GM18909 (cell line): Measurements from ENCODE around the gene CCR9.

Source experiments
- ATAC-seq: cut with Tn5 transposase; IDR thresholded peaks from one replicate; pipeline ENCODE4 v1.9.1; 2021; ENCODE audit warnings: mild to moderate bottlenecking; ENCODE audit not compliant: unreplicated experiment, poor library complexity

CCR9 gene

DNA sequence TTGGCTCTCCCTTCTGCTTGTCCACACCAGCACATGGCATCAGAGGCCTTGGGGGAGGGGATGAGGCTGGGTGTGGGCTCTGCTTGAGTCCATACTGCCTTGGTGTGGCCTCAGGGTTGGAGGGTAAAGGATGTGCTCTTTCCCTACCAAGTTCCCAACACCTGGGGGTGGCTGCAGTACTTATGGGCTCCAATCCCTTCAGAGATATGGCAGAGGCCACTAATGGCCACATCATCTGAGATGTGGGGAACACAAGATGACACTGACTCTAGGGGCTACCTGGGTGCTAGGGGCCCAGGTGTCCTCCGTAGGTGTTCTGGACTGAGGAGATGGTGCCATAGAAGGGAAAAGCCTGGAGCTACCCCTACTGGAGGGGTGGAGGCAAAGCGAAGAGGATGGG, 63.8 kb downstream of the CCR9 start:
- ATAC-seq: no peak

DNA sequence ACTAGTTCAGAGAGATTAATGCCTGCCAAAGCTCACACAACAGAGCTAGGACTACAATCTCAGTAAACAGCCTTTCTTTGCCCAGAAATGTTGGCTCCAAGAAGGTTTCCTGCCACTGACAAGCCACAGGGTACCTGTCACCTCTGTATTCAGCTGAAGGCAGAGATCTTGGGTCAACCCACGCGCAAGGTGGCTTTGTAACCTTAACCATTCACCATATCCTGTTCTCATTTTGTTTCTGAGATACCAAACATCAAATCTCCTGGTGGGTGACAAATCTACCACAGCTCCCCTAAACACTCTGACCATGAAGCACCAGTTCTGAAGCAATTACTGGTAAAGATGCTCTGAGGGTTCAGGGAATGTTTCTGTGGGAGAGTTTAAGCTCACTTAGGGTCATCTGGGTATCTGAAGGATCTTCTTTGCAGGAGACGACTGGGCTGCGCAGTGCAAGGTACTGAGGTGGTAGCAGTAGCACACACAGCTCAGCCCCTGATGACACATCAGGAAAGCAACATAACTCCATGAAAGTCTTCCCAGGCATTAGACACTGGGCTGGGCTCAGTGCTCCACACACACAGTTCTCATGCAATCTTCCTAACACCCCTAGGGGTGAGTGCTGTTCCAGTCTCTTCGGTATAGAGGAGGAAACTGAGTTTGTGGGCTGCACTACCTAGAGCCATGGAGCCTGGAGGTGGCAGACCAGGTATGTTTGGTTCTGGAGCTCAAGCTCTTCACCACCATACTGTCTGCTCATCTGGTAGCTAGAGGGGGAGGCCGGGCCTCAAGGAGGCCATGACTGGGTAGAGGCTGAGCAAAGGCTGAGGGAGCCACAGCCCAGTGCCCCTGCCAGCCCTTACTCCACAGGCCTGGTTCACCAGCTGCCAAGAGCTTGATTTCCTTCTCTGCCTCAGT, 64.6 kb downstream of the CCR9 start:
- no peak for ATAC-seq

DNA sequence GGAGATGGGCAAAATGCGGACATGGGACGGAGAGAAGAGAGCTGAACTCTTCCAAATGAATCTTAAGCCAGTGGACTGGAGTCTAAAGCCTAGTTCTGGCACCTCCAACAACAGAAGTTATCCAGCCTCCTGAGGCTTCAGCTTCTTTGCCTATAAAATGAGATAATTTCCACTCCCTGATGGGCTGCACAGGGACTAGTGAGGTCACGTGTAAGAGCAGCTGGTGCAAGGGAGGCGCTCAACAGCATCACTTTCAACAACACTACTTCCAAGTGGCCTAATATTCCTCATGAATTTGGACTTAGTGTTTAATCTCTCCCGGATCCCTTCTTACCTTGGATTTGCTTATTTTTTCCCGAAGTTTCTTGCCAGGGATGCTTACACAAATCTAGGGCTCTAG, 65.6 kb downstream of the CCR9 start:
- no peak for ATAC-seq

DNA sequence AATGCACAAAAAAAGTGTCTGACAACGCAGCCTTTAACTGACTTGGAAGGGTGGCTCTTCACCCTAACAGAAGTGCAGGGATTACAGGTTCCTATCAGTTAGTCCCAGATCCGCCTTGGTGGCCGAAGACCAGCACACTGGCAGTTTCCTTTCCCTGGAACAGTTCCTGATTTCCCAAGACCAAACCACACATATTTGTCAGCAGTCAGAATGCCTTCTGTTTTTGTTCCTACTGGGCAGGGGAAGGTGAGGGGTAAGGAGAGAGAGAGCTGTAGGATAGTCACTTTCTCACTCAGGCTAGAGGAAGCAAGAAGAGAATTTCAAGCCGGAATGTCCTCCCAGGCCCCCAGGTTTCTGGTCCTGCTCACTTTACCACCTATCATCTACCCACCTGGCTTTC, 66.1 kb downstream of the CCR9 start:
- no peak for ATAC-seq
